Pancreas (tissue), 10 donors: Measurements from ENCODE around the gene TPGS1. TPM values are rescaled to one million over a fixed set of nuclear protein-coding genes. Genes with fewer than 3 reads are reported as not detected.
A peak's percentile ranks its signal among the peaks of the same experiment; 100 is the strongest.

ENCODE experiments used
- ATAC-seq, 4 donors: fragments of 200-7000 bp; cut with Tn5 transposase; one replicate each; pipeline versions ENCODE4 v1.8.0 to v1.9.1; 2020; ENCODE audit warnings: mild to moderate bottlenecking in 4 of 4, moderate library complexity in 4 of 4
- DNase-seq, 6 donors: peaks; one replicate each; pipeline ENCODE4 v3.0.0-alpha.2; 2020
- FAIRE-seq: peaks from 2 replicates; lab custom pipeline; 2012; peaks lifted over from hg19 to GRCh38; lab: Jason Lieb, UNC
- H3K27ac ChIP-seq, 4 donors: fragments of 200-600 bp; sonication (generic); 1 replicate in 3 of 4; 2 replicates in 1 of 4; pipeline versions ENCODE4 v1.5.0 to v1.8.0; 2020
- H3K27me3 ChIP-seq, 4 donors: fragments of 200-600 bp; one replicate each; pipeline ENCODE4 v1.8.0; 2021
- H3K36me3 ChIP-seq, 3 donors: fragments of 200-600 bp; sonication (generic) in 1 of 3; one replicate each; pipeline versions ENCODE4 v1.5.0 to v1.8.0; 2020 to 2021
- H3K4me1 ChIP-seq, 3 donors: fragments of 200-600 bp; one replicate each; pipeline ENCODE4 v1.8.0; 2021
- H3K4me3 ChIP-seq, 4 donors: fragments of 200-600 bp; sonication (generic) in 2 of 4; one replicate each; pipeline versions ENCODE4 v1.5.0 to v1.8.0; 2020 to 2021
- H3K9me3 ChIP-seq, 4 donors: fragments of 200-600 bp; one replicate each; pipeline ENCODE4 v1.8.0; 2021
- CTCF ChIP-seq, 4 donors: fragments of 200-600 bp; sonication (generic) in 3 of 4; IDR thresholded peaks; one replicate each; pipeline versions ENCODE4 v1.5.0 to v1.8.0; 2021; ENCODE audit warnings: antibody characterized with exemption in 4 of 4
- WGBS, 2 donors: extraction: QIAGEN DNeasy Blood & Tissue Kit; methylation state at CpG; one replicate each; pipeline ENCODE4 v1.1.7; 2013; 5-methylcytosine and 5-hydroxymethylcytosine counted together
- intact Hi-C, 3 donors: fragments of 100-400 bp; cut with DNase I; formaldehyde crosslinking; loops; one replicate each; pipeline versions ENCODE4 v1.11.1 to v1.14.2; 2022
- polyA plus RNA-seq, 2 donors: library from polyadenylated mRNA; stranded (reverse); fragments of 200-250 nt; gene quantifications; one replicate each; pipeline ENCODE4 v1.2.3, GENCODE V29; 2013
- total RNA-seq, 6 donors: library from RNA; stranded (reverse); fragmentation: NEBNext Ultra II Directional in 4 of 6; extraction: Animal tissue kit (Norgen Biotek cat#: 25700) in 4 of 6; gene quantifications; one replicate each; pipeline versions ENCODE4 v1.2.1 to v1.2.4, GENCODE V29; 2021 to 2023
- donor health status: healthy with polysubstance abuse.
- donor health status: DM: no; HTN: no; CAD: no; lungs with moderate emphysema.
- donor health status: DM: no; HTN: no; CAD: no.
- donor health status: control.
- donor health status: control.
- donor health status: Bipolar disorder and iron deficiency.
- donor health status: DM: yes; HTN: yes; CAD: no.
- donor health status: DM: no; HTN: no; CAD: no.
- donor health status: DM: no; HTN: no; CAD: no.
- donor health status: DM: yes; HTN: yes; CAD: no.

The TPGS1 gene
- total and polyA plus RNA-seq, 8 donors, result 8.8 to 29.7 (median 11.2) TPM

GRCh38 chr19:547836-548720, 40.8 kb downstream of the TPGS1 start:
- H3K27me3 ChIP-seq, result no peaks in the 10 kb centered on the region
- TF ChIP-seq CTCF (IDR thresholded peaks at IDR 0.05), result no peak
- FAIRE-seq (no peak), ATAC-seq (no peak), DNase-seq (no peak)
- WGBS, 2 donors, result 75 to 76% methylated on average over 17 to 26 of the region's 26 CpGs
- no peaks in the 10 kb centered on the region for H3K36me3 ChIP-seq
- no peaks in the 10 kb centered on the region for H3K4me1 ChIP-seq
- H3K27ac ChIP-seq, result no peak overlapping the region
- no peaks in the 10 kb centered on the region for H3K9me3 ChIP-seq
- no peak overlapping the region for H3K4me3 ChIP-seq
- intact Hi-C loops, result no loop called here

GRCh38 chr19:548886-549830, 41.9 kb downstream of the TPGS1 start:
- H3K4me3 ChIP-seq, result no peak overlapping the region
- no peak for FAIRE-seq
- H3K36me3 ChIP-seq, result no peaks in the 10 kb centered on the region
- no peaks in the 10 kb centered on the region for H3K4me1 ChIP-seq
- no peaks in the 10 kb centered on the region for H3K9me3 ChIP-seq
- H3K27ac ChIP-seq, result no peak overlapping the region
- intact Hi-C loops, result no loop called here
- 61 to 65% methylated on average over 52 of the region's 52 CpGs for WGBS, 2 donors
- no peak for TF ChIP-seq CTCF (IDR thresholded peaks at IDR 0.05)
- no peaks in the 10 kb centered on the region for H3K27me3 ChIP-seq
- no peak for ATAC-seq
- DNase-seq, result peak in 1 of 6 donors; percentile 72

- Histone ChIP-seq H3K27ac (no peak overlapping the region), H3K9me3 (no peaks in the 10 kb centered on the region), H3K4me1 (no peaks in the 10 kb centered on the region), H3K27me3 (no peaks in the 10 kb centered on the region), H3K4me3 (no peak overlapping the region), H3K36me3 (no peaks in the 10 kb centered on the region)
- intact Hi-C loops, result no loop called here
- ATAC-seq (no peak), FAIRE-seq (no peak), DNase-seq (no peak)
- TF ChIP-seq CTCF (IDR thresholded peaks at IDR 0.05), result no peak
- WGBS, 2 donors, result 57 to 61% methylated on average over 20 of the region's 20 CpGs
Measured at GRCh38 chr19:554817-555216, 47.5 kb downstream of the TPGS1 start.

- no peaks in the 10 kb centered on the region for H3K27me3 ChIP-seq
Measured at GRCh38 chr19:555474-555808, 48.1 kb downstream of the TPGS1 start.

More at GRCh38 chr19:555474-555808, 48.1 kb downstream of the TPGS1 start:
- TF ChIP-seq CTCF (IDR thresholded peaks at IDR 0.05), result no peak
- no peaks in the 10 kb centered on the region for H3K4me1 ChIP-seq
- WGBS, 2 donors, result 80 to 92% methylated on average over 13 to 14 of the region's 14 CpGs
- intact Hi-C loops, result no loop called here
- no peaks in the 10 kb centered on the region for H3K9me3 ChIP-seq
- DNase-seq (no peak), FAIRE-seq (no peak), ATAC-seq (no peak)
- no peak overlapping the region for H3K27ac ChIP-seq
- H3K4me3 ChIP-seq, result no peak overlapping the region
- no peaks in the 10 kb centered on the region for H3K36me3 ChIP-seq
